ELF-1 (cell line): ENCODE results near the gene UBR2.
A peak's percentile ranks its signal among the peaks of the same experiment; 100 is the strongest.
"Not testable (repeated sequence)": the region's sequence is repeated elsewhere in the genome, so short reads cannot be mapped to it uniquely, and the experiment has no call there.

Source experiments
- DNase-seq: peaks from one replicate; pipeline ENCODE4 v3.0.0-alpha.2; 2016; ENCODE audit warnings: low read depth, low spot score

The UBR2 gene

DNA sequence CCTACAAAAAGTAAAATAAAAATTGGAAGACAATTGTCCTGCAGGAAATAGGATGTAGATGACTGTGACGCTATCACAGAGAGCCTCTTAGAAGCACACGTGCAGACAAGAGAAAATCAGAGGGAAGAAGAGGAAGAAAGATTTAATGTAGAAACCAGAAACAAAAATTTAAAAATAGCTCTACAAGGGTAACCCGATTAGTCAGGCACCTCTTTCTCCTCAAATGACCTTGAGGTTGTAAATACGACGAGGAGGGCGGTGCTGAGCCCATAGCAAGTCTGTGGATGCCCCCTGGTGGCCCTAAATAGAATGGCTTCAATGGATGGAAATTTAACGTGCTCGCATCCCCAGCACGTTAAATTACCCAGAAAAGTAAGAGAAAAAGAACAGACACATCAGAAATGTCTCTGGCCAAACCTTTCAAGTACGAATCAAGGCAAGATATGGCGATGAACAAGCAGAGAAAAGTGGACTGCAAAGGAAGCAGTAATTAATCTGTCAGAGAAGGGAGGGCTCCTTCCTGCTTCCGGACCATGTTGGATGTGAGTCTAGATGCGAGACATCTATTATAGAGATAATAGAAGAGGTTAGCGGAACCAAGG, 162.8 kb downstream of the UBR2 start:
- DNase-seq = peak; percentile 80

DNA sequence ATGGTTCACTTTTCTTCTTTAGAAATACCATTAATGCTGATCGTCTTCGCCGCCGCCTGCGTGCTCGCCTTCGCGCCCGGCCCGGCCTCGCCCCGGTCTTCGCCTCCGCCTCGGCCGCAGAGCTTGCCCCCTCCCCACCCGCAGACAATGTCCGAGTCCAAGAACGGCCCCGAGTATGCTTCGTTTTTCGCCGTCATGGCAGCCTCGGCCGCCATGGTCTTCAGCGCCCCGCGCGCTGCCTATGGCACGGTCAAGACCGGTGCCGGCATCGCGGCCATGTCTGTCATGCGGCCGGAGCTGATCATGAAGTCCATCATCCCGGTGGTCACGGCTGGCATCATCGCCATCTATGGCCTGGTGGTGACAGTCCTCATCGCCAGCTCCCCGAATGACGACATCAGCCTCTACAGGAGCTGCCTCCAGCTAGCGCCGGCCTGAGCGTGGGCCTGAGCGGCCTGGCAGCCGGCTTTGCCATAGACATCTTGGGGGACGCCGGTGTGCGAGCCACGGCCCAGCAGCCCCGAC, 163.3 kb downstream of the UBR2 start:
- no peak for DNase-seq

DNA sequence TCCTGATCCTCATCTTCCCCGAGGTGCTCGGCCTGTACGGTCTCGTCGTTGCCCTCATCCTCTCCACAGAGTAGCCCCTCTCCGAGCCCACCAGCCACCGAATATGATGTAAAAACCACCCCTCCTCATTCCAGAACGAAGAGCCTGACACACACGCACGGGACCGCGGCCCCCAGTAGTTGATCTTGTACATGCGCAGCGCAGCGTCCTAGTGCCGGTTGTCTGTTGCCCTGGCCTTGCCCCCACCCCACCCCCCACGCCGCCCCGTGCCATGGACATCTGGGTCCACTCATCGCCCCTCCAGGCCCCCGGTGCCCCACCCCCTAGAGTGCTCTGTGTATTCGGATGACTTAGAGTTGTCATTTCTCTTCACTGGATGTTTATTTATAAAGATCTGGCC, 163.8 kb downstream of the UBR2 start:
- DNase-seq = no peak

DNA sequence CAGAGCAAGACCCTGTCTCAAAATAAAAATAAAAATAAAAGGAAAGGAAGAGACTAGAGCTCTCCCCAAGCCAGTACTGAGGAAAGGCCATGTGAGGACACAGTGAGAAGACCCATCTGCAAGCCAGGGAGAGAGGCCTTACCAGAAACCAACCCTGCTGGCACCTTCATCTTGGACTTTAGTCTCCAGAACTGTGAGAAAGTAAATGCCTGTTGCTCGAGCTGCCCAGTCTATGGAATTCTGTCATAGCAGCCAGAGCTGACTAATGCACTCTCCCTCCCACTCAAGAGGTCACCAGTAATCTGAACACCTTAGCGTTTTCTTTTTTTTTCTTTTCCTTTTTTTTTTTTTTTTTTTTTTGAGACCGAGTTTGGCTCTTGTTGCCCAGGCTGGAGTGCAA, 165.9 kb downstream of the UBR2 start:
- DNase-seq = no peak

DNA sequence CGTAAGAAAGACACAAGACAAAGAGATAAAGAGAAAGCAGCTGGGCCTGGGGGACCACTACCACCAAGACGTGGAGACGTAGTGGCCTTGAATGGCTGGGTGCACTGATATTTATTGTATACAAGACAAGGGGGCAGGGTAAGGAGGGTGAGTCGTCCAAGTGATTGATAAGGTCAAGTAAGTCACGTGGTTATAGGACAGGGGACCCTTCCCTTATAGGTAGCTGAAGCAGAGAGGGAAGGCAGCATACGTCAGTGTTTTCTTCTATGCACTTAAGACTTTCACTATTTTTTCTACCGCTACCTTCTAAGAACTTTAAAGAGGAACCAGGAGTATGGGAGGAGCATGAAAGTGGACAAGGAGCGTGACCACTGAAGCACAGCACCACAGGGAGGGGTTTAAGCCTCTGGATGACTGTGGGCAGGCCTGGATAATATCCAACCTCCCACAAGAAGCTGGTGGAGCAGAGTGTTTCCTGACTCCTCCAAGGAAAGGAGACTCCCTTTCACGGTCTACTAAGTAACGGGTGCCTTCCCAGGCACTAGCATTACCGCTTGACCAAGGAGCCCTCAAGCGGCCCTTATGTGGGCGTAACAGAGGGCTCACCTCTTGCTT, 170.1 kb downstream of the UBR2 start:
- not testable (repeated sequence) for DNase-seq

DNA sequence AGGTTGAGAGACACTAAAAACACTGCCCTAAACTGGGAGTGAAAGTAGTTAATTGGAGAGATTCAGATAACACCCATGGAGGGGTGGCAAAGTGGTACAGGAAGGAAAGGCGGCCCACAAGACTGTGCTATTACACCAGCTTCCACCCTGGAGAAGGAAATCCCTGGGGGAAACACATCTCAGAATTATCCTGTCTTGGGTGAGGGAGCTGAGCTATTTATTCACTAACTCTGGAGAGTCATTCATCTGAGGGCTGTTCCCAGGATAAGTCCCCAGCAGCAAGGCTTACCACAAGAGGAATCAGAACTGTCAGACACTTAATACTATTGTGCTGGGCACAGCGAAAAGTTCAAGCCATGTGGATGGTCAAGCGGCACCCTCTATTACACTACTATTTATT, 172.1 kb downstream of the UBR2 start:
- DNase-seq = no peak

DNA sequence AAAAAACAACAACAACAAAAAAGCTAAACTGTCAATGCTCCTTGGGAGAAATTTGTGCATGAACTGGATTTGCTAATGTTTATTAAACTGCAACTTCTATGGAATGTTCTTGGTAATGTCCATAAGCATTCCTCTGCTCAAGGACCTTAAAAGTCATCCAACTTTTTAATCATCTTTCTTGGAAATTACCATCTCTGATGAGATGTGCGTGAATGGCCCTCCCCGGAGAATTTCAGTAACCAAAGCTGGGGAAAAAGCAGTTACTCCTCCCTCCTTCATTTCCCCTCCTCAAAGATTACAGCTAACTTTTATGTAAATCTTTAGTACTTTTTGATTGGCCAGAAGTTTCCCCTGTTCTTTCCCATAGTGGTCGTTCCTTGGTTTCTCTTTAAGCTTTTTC, 176.9 kb downstream of the UBR2 start:
- no peak for DNase-seq

DNA sequence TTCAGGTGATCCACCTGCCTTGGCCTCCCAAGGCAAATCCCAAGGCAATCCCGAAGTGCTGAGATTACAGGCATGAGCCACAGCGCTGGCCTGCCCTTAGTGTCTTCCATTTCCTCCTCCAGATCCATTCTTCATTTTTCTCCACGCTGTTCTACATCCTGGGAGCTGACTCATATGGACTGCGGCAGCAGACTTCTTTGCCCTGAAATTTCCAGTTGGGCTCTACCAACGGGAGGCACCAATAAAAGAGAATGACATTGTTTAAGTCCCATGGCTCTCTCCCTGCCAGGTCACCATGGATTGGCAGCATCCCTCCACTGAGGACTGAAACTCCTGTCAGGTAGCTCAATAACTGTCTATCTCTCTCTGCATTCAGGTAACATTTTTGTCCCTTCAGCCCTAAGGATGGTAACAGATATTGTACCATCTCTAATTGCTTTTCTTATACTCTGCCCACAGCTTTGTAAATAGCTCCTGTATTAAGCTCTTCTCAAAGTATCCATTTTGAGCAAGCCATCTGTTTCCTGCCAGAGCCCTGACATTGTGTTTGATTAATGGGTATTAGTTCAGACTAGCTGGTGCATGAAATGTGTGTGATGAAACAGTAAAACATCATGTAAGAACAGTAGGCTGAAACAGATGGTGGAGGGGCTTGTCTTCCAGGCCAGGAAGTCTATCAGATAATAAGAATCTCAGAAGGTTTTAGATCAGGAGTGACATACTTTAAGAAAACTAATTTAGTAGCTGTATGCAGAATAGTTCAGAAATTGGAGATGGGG, 178.5 kb downstream of the UBR2 start:
- no peak for DNase-seq
